Uterus (tissue), 2 donors: ENCODE results near the gene ARHGEF28.

ENCODE experiments used
- POLR2A ChIP-seq, 2 donors: fragments of 450-650 bp; IDR thresholded peaks; one replicate each; pipeline ENCODE4 v1.6.1; 2016; ENCODE audit warnings: antibody characterized with exemption in 2 of 2, mild to moderate bottlenecking in 1 of 2, moderate library complexity in 1 of 2
- TF ChIP-seq, protein P1 (sequence below), 4 experiments: fragments of 200-600 bp in 2 of 4; fragments of 450-650 bp in 2 of 4; sonication (generic) in 2 of 4; IDR thresholded peaks; one replicate each; pipeline ENCODE4 v1.5.1; 2016 to 2019; ENCODE audit warnings: antibody characterized with exemption in 4 of 4, mild to moderate bottlenecking in 2 of 4, moderate library complexity in 1 of 4

DNA sequence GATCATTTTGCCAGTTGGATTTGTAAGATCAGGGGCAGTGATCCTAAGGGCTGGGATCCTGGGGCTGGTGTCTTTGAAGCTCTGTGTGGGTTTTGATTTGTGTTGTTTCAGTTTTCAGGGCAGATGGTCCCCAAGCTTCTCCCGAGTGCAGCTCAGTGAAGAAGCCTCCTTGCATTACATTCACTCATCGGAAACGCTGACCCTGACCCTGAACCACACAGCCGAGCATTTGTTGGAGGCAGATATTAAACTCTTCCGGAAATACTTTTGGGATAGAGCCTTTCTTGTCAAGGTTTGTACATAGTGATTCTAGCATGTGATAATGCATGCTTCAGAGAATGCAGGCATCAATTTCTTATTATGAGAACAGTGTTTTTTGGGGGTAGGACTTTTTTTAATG lies 150.4 kb downstream of the ARHGEF28 start:
- no peak for TF ChIP-seq POLR2A (IDR thresholded peaks at IDR 0.05)
- TF ChIP-seq, protein P1, sequence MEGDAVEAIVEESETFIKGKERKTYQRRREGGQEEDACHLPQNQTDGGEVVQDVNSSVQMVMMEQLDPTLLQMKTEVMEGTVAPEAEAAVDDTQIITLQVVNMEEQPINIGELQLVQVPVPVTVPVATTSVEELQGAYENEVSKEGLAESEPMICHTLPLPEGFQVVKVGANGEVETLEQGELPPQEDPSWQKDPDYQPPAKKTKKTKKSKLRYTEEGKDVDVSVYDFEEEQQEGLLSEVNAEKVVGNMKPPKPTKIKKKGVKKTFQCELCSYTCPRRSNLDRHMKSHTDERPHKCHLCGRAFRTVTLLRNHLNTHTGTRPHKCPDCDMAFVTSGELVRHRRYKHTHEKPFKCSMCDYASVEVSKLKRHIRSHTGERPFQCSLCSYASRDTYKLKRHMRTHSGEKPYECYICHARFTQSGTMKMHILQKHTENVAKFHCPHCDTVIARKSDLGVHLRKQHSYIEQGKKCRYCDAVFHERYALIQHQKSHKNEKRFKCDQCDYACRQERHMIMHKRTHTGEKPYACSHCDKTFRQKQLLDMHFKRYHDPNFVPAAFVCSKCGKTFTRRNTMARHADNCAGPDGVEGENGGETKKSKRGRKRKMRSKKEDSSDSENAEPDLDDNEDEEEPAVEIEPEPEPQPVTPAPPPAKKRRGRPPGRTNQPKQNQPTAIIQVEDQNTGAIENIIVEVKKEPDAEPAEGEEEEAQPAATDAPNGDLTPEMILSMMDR (IDR thresholded peaks at IDR 0.05) = no peak
